T-cell (primary cell): ENCODE data around the gene SUMO4. TPM values are rescaled to one million over a fixed set of nuclear protein-coding genes. Genes with fewer than 3 reads are reported as not detected.
A peak's percentile ranks its signal among the peaks of the same experiment; 100 is the strongest.
"Not testable (repeated sequence)": the region's sequence is repeated elsewhere in the genome, so short reads cannot be mapped to it uniquely, and the experiment has no call there.

Experiments used
- ATAC-seq, 4 experiments: fragments of 200-7000 bp in 3 of 4; fragments of 150-1000 bp in 1 of 4; cut with Tn5 transposase; replicated peaks in 1 of 4; 1 replicate in 3 of 4; 2 replicates in 1 of 4; pipeline ENCODE4 v1.10.0; 2021; ENCODE audit warnings: moderate library complexity in 3 of 4, mild to moderate bottlenecking in 2 of 4, moderate number of reproducible peaks in 1 of 4
- CTCF ChIA-PET, 2 donors: fragments of 300-600 bp; sonication (Branson Sonifier 250); formaldehyde crosslinking; loops; one replicate each; lab custom pipeline; 2022; ENCODE audit warnings: antibody characterized with exemption in 2 of 2; lab: Charles Lee
- POLR2A ChIA-PET, 2 donors: fragments of 300-600 bp; sonication (Branson Sonifier 250); formaldehyde crosslinking; loops; one replicate each; lab custom pipeline; 2022; ENCODE audit warnings: antibody characterized with exemption in 2 of 2; lab: Charles Lee
- DNase-seq, 35 experiments: peaks; one replicate each; pipeline versions ENCODE4 v3.0.0 to v3.0.0-alpha.2; 2013 to 2023
- H3K27ac ChIP-seq: one replicate; pipeline ENCODE4 v1.5.1; 2013; ENCODE audit warnings: low read length
- H3K27me3 ChIP-seq, 2 experiments: replicated peaks in 1 of 2; 1 replicate in 1 of 2; 2 replicates in 1 of 2; pipeline versions ENCODE4 v1.6.1 to v1.7.0; 2013; ENCODE audit warnings: low read length in 1 of 2, mixed read lengths in 1 of 2; ENCODE audit not compliant: control insufficient read depth in 2 of 2, insufficient read depth in 2 of 2; ENCODE audit errors: extremely low read depth in 1 of 2
- H3K36me3 ChIP-seq, 2 donors: 1 replicate in 1 of 2; 2 replicates in 1 of 2; pipeline versions ENCODE4 v1.6.1 to v1.7.0; 2013; ENCODE audit warnings: low read length in 1 of 2; ENCODE audit not compliant: control insufficient read depth in 2 of 2, insufficient read depth in 1 of 2; ENCODE audit errors: extremely low read depth in 1 of 2
- H3K4me1 ChIP-seq, 2 experiments: 1 replicate in 1 of 2; 2 replicates in 1 of 2; pipeline versions ENCODE4 v1.6.1 to v1.7.0; 2013; ENCODE audit warnings: low read length in 2 of 2, mixed read lengths in 1 of 2; ENCODE audit not compliant: insufficient read depth in 2 of 2, control insufficient read depth in 1 of 2; ENCODE audit errors: extremely low read depth in 1 of 2
- H3K4me3 ChIP-seq, 2 donors: 1 replicate in 1 of 2; 2 replicates in 1 of 2; pipeline versions ENCODE4 v1.5.1 to v1.7.0; 2013; ENCODE audit warnings: mild to moderate bottlenecking in 2 of 2, low read length in 1 of 2, moderate library complexity in 1 of 2; ENCODE audit not compliant: control insufficient read depth in 1 of 2; ENCODE audit errors: extremely low read depth in 1 of 2
- H3K9me3 ChIP-seq: 2 replicates; pipeline ENCODE4 v1.7.0; 2013
- H3K27ac Mint-ChIP-seq, 2 donors: one replicate each; pipeline ENCODE4 v1.8.0; 2020 to 2021; ENCODE audit warnings: mild to moderate bottlenecking in 2 of 2, mixed read lengths in 2 of 2
- H3K27me3 Mint-ChIP-seq, 2 donors: one replicate each; pipeline ENCODE4 v1.8.0; 2021 to 2022; ENCODE audit warnings: mixed read lengths in 2 of 2
- H3K36me3 Mint-ChIP-seq: one replicate; pipeline ENCODE4 v1.8.0; 2021; ENCODE audit warnings: mixed read lengths
- H3K4me1 Mint-ChIP-seq, 3 donors: one replicate each; pipeline ENCODE4 v1.8.0; 2020 to 2022; ENCODE audit warnings: mixed read lengths in 3 of 3, mild to moderate bottlenecking in 1 of 3
- H3K4me3 Mint-ChIP-seq, 3 donors: one replicate each; pipeline ENCODE4 v1.8.0; 2020 to 2022; ENCODE audit warnings: mild to moderate bottlenecking in 3 of 3, mixed read lengths in 3 of 3, moderate library complexity in 3 of 3
- H3K9me3 Mint-ChIP-seq, 3 donors: one replicate each; pipeline ENCODE4 v1.8.0; 2020 to 2022; ENCODE audit warnings: mixed read lengths in 3 of 3
- WGBS: methylation state at CpG from one replicate; pipeline ENCODE4 v1.1.5; 2013; ENCODE audit warnings: missing lambda C conversion rate; ENCODE audit not compliant: insufficient coverage; 5-methylcytosine and 5-hydroxymethylcytosine counted together
- total RNA-seq, 35 experiments: library from RNA in 6 of 35; stranded (reverse) in 6 of 35; fragments of 120-200 nt in 1 of 35; gene quantifications; one replicate each; pipeline versions ENCODE4 v1.2.1 to v1.2.4 and lab custom pipeline; 2013 to 2026

Gene SUMO4
- total RNA-seq, 5 donors from 2014 or later (not counting 1 experiment from before 2014, with no cell fraction given): 5.7 to 11.4 (median 8.5) TPM

- ATAC-seq: peak in 1 of 4 experiments; percentile 16
- not testable (repeated sequence) for H3K9me3 ChIP-seq, H3K36me3 Mint-ChIP-seq, H3K27me3 Mint-ChIP-seq, DNase-seq, H3K27ac ChIP-seq, H3K4me1 Mint-ChIP-seq, H3K4me3 Mint-ChIP-seq, H3K4me1 ChIP-seq, H3K36me3 ChIP-seq, H3K4me3 ChIP-seq, H3K27me3 ChIP-seq, H3K9me3 Mint-ChIP-seq
- H3K27ac Mint-ChIP-seq: peak overlapping the region in 1 of 2 donors; percentile 19
- WGBS: 67% methylated on average over 2 of the region's 3 CpGs
- ChIA-PET POLR2A (interaction anchor here in 1 of 2 donors (0.6 kb wide), 1 partner anchor 25 kb away, joined by 3 read pairs; no protein-coding TSS in a partner anchor), CTCF (interaction anchor here in 1 of 2 donors (0.8 kb wide), 1 partner anchor 72 kb away, joined by 3 read pairs; no protein-coding TSS in a partner anchor)
Measured at GRCh38 chr6:149444360-149445094, 44.5 kb downstream of the SUMO4 start.

DNA sequence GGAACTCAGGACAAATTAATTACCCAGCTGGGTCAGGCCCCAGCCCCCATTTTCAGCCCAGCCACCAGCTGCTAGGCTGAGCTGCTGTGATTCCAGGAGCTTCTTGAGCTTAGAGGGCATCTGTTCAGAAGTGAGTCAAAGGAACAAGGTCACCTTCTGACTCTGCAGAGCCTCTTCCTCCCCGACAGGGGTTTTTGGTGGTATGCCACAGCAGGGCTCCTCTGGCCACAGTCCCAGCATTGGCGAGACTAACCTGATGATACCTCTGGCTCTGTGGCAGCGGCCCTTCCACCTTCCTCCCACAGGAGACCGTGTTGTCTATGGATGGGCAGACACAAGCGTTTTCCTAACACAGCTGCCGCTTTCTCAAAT is 45.0 kb downstream of the SUMO4 start:
- no peaks in the 10 kb centered on the region for H3K4me1 ChIP-seq
- no peaks in the 10 kb centered on the region for H3K27me3 Mint-ChIP-seq
- peaks cover 0 to 5% of the 10 kb centered on the region in 2 donors for H3K36me3 ChIP-seq
- H3K27ac Mint-ChIP-seq: no peak overlapping the region
- no peak overlapping the region for H3K4me3 ChIP-seq
- CTCF ChIA-PET: interaction anchor here in 1 of 2 donors (0.8 kb wide), 1 partner anchor 72 kb away, joined by 3 read pairs; no protein-coding TSS in a partner anchor
- no peak overlapping the region for H3K27ac ChIP-seq
- no peak overlapping the region for H3K4me3 Mint-ChIP-seq
- no peaks in the 10 kb centered on the region for H3K9me3 Mint-ChIP-seq
- ATAC-seq (peak in 2 of 4 experiments; percentile 16 to 20), DNase-seq (no peak)
- H3K36me3 Mint-ChIP-seq: peaks cover 6% of the 10 kb centered on the region
- H3K27me3 ChIP-seq: peaks cover 0 to under 1% of the 10 kb centered on the region in 2 experiments
- WGBS: 53% methylated on average over 3 of the region's 6 CpGs
- peaks cover 0 to 7% (median 0%) of the 10 kb centered on the region in 3 donors for H3K4me1 Mint-ChIP-seq
- no peaks in the 10 kb centered on the region for H3K9me3 ChIP-seq
- POLR2A ChIA-PET: no interaction called here

DNA sequence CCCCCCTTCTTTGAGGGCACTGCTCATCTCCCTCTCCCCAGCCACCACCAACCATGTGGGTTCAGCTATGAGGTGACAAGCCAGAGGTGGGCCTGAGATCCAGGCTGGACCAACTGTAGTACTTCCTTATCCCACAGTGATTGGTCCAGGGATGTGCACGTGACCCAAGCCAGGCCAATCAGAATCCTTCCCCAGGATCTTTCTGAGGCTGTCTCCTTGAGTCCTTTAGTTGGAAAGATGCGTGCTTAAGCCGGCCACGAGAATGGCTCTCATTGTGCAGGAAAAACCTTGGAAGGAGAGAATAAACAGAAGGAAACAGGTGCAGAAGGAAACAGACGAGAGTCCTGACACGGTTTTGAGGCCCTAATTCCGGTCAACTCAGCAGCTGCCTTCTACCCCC is 45.5 kb downstream of the SUMO4 start:
- H3K4me3 ChIP-seq: no peak overlapping the region
- DNase-seq: no peak
- Mint-ChIP-seq H3K4me3 (no peak overlapping the region), H3K9me3 (no peaks in the 10 kb centered on the region), H3K27ac (peak overlapping the region in 1 of 2 donors; percentile 36), H3K4me1 (peaks cover 0 to 7% (median 0%) of the 10 kb centered on the region in 3 donors), H3K27me3 (no peaks in the 10 kb centered on the region), H3K36me3 (peaks cover 6% of the 10 kb centered on the region)
- CTCF ChIA-PET: interaction anchor here (0.5 to 0.9 kb wide), 3 partner anchors 71 to 149 kb away, joined by 3 read pairs; no protein-coding TSS in a partner anchor
- peak in 2 of 4 experiments; percentile 7 to 18 for ATAC-seq
- H3K27me3 ChIP-seq: peaks cover 0 to 4% of the 10 kb centered on the region in 2 experiments
- POLR2A ChIA-PET: no interaction called here
- H3K4me1 ChIP-seq: peaks cover 0 to 2% of the 10 kb centered on the region in 2 experiments
- H3K36me3 ChIP-seq: peaks cover 0 to 10% of the 10 kb centered on the region in 2 donors
- no peak overlapping the region for H3K27ac ChIP-seq
- WGBS: 92% methylated on average over 6 of the region's 7 CpGs
- H3K9me3 ChIP-seq: no peaks in the 10 kb centered on the region

DNA sequence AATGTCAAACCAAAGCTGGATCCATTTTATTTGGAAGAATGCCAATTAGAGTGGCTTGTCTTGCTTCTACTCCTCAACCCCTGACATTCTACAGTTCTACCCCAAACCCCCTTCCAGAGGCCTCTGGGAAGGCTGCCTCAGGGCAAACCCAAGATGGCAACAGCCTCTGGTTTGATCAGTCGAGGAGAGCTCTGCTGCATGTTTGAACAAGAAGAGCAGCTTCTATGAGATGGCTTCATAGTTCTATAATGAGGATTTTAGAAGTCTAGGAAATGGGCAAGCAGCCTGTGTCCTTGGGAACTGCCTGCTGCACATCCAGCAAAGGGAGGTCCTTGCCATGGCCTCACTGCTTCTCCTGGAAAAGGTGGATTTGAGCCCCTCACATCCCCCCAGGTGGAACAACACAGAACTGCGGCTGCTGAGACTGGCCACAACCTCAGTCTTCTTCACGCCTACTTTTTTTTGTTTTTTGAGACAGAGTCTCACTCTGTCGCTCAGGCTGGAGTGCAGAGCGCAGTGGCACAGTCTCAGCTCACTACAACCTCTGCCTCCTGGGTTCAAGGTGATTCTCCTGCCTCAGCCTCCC is 46.8 kb downstream of the SUMO4 start:
- H3K27ac ChIP-seq: no peak overlapping the region
- peaks cover 0 to 7% (median 0%) of the 10 kb centered on the region in 3 donors for H3K4me1 Mint-ChIP-seq
- no CpG with 5 or more reads among the region's 5 CpGs for WGBS

DNA sequence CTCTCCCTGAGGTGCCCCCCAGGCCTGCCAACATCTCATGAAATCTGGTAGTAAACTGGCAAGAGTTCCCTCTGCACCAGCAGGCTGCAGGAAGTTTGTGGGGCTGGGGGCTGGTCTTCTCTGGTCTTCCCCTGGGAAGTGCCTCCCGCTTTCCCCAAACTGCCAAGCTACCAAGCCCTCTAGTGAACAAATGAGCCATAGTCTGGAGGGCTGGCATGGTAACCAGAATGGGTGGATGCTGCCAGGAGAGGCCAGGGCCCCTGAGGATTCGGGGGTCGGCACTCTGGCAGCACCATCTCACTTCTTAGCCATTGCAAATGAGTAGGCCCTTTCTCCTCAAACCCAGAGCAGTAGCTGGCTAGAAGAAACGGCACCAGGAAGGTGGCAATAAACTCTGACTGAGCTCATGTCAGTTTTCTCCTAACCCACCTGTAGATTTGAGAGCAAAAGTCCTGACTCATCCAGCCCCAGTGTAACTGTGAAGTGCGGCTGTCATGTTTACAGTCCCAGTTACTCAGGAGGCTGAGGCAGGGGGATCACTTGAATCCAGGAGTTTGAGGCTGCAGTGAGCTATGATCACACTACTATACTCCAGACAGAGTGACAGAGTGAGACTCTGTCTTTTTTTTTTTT is 48.9 kb downstream of the SUMO4 start:
- Histone ChIP-seq H3K4me1 (peaks cover 0 to 2% of the 10 kb centered on the region in 2 experiments), H3K27ac (no peak overlapping the region), H3K9me3 (no peaks in the 10 kb centered on the region), H3K36me3 (peaks cover 0 to 29% of the 10 kb centered on the region in 2 donors), H3K27me3 (peaks cover 0 to 4% of the 10 kb centered on the region in 2 experiments), H3K4me3 (no peak overlapping the region)
- no peak overlapping the region for H3K27ac Mint-ChIP-seq
- ChIA-PET CTCF (interaction anchor here in 1 of 2 donors (0.7 kb wide), 1 partner anchor 69 kb away, joined by 4 read pairs; no protein-coding TSS in a partner anchor), POLR2A (no interaction called here)
- H3K36me3 Mint-ChIP-seq: peaks cover 17% of the 10 kb centered on the region
- H3K27me3 Mint-ChIP-seq: no peaks in the 10 kb centered on the region
- no peaks in the 10 kb centered on the region for H3K9me3 Mint-ChIP-seq
- no peak overlapping the region for H3K4me3 Mint-ChIP-seq
- 71% methylated on average over 1 of the region's 5 CpGs for WGBS
- peaks cover 0 to 7% (median 1%) of the 10 kb centered on the region in 3 donors for H3K4me1 Mint-ChIP-seq
- ATAC-seq (no peak), DNase-seq (no peak)

More for the DNA sequence above, 46.8 kb downstream of the SUMO4 start:
- H3K9me3 ChIP-seq: no peaks in the 10 kb centered on the region
- Mint-ChIP-seq H3K36me3 (peaks cover 8% of the 10 kb centered on the region), H3K9me3 (no peaks in the 10 kb centered on the region), H3K27me3 (no peaks in the 10 kb centered on the region), H3K4me3 (no peak overlapping the region), H3K27ac (no peak overlapping the region)
- DNase-seq (no peak), ATAC-seq (no peak)
- peaks cover 0 to 4% of the 10 kb centered on the region in 2 experiments for H3K27me3 ChIP-seq
- ChIA-PET CTCF (interaction anchor here (0.6 to 1.2 kb wide), 4 partner anchors 70 to 419 kb away, joined by 3 to 5 read pairs (median 3); no protein-coding TSS in a partner anchor), POLR2A (interaction anchor here in 1 of 2 donors (0.5 to 0.7 kb wide), 2 partner anchors 8 to 320 kb away, joined by 5 read pairs; no protein-coding TSS in a partner anchor)
- peaks cover 0 to 2% of the 10 kb centered on the region in 2 experiments for H3K4me1 ChIP-seq
- no peak overlapping the region for H3K4me3 ChIP-seq
- H3K36me3 ChIP-seq: peaks cover 0 to 16% of the 10 kb centered on the region in 2 donors
